ENCODE data around the gene WHRN.

DNA sequence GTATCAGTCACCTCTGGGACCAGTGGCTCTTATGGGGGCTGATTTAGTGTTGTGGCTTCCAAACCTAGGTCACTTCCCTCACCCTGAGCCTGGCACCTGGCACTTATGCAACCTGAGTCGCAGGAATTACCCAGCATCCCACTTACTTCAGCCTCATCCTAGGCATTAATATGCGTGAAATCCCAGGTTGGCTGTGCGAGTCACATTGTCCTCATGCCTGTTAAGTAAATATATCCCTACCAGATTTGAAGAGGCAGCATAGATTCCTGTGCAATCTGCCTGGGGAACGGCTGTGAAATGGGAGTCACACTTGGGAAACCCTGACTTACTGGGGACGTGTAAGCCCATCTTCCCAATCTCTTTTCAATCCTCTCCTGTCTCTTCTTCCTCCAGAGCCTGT is 74.8 kb downstream of the WHRN start:
- TF ChIP-seq POLR2AphosphoS5 (IDR thresholded peaks at IDR 0.05; ENCODE audit: low read depth, low read length) (no peak), TAF1 (IDR thresholded peaks at IDR 0.05; ENCODE audit: borderline replicate concordance, insufficient read depth, low read length) (no peak), SIN3A (IDR thresholded peaks at IDR 0.05; ENCODE audit: borderline replicate concordance, insufficient read depth, low read length) (no peak)
